DND-41 (cell line): ENCODE measurements around the gene STPG2.

Experiments used
- EZH2 ChIP-seq: IDR thresholded peaks from 3 replicates; pipeline ENCODE4 v1.6.1; 2012; ENCODE audit warnings: borderline replicate concordance, low read depth, mild to moderate bottlenecking, moderate library complexity, low read length, inconsistent platforms; ENCODE audit not compliant: severe bottlenecking
- TF ChIP-seq, protein P1 (sequence below): IDR thresholded peaks from 2 replicates; pipeline ENCODE4 v1.5.1; 2012; ENCODE audit warnings: borderline replicate concordance, low read length, moderate library complexity, mild to moderate bottlenecking; ENCODE audit not compliant: poor library complexity, severe bottlenecking; ENCODE audit errors: extremely low read depth

DNA sequence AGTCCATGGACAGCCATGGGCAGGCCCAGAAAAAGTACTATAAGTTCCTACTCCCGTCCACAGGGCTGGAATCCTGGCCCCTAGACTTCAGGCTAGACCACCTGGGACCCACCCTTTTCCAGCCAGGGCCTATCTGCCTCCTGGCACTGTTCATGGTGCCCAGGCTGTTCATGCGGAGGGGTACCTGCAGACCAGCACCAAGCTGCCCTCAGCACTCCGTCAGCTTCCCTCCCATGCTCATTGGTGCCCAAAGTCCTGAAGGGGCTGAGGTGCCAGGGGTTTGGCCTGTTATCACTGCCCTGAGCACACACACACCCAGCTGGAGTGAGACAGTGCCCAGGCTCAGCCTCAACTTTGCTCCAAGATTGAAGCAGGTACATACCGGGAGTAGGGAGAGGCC lies 477.7 kb downstream of the STPG2 start:
- TF ChIP-seq EZH2 = no peak
- TF ChIP-seq, protein P1, sequence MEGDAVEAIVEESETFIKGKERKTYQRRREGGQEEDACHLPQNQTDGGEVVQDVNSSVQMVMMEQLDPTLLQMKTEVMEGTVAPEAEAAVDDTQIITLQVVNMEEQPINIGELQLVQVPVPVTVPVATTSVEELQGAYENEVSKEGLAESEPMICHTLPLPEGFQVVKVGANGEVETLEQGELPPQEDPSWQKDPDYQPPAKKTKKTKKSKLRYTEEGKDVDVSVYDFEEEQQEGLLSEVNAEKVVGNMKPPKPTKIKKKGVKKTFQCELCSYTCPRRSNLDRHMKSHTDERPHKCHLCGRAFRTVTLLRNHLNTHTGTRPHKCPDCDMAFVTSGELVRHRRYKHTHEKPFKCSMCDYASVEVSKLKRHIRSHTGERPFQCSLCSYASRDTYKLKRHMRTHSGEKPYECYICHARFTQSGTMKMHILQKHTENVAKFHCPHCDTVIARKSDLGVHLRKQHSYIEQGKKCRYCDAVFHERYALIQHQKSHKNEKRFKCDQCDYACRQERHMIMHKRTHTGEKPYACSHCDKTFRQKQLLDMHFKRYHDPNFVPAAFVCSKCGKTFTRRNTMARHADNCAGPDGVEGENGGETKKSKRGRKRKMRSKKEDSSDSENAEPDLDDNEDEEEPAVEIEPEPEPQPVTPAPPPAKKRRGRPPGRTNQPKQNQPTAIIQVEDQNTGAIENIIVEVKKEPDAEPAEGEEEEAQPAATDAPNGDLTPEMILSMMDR = no peak
